HT-29 (cell line): ENCODE data around the gene SGPP1. TPM values are rescaled to one million over a fixed set of nuclear protein-coding genes. Genes with fewer than 3 reads are reported as not detected.
"Not testable (repeated sequence)": the region's sequence is repeated elsewhere in the genome, so short reads cannot be mapped to it uniquely, and the experiment has no call there.

Experiments used
- DNase-seq: peaks from one replicate; pipeline ENCODE4 v3.0.0-alpha.2; 2015; ENCODE audit warnings: low spot score
- total RNA-seq: library from RNA; depleted of rRNA; stranded (reverse); fragments of >200 nt; shearing (Covaris generic); gene quantifications from 2 replicates; pipeline ENCODE4 v1.2.3, GENCODE V29; 2014; rRNA removed

Gene SGPP1, protein sequence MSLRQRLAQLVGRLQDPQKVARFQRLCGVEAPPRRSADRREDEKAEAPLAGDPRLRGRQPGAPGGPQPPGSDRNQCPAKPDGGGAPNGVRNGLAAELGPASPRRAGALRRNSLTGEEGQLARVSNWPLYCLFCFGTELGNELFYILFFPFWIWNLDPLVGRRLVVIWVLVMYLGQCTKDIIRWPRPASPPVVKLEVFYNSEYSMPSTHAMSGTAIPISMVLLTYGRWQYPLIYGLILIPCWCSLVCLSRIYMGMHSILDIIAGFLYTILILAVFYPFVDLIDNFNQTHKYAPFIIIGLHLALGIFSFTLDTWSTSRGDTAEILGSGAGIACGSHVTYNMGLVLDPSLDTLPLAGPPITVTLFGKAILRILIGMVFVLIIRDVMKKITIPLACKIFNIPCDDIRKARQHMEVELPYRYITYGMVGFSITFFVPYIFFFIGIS
- total RNA-seq, result 6.5 and 11.1 TPM in 2 replicates

DNA sequence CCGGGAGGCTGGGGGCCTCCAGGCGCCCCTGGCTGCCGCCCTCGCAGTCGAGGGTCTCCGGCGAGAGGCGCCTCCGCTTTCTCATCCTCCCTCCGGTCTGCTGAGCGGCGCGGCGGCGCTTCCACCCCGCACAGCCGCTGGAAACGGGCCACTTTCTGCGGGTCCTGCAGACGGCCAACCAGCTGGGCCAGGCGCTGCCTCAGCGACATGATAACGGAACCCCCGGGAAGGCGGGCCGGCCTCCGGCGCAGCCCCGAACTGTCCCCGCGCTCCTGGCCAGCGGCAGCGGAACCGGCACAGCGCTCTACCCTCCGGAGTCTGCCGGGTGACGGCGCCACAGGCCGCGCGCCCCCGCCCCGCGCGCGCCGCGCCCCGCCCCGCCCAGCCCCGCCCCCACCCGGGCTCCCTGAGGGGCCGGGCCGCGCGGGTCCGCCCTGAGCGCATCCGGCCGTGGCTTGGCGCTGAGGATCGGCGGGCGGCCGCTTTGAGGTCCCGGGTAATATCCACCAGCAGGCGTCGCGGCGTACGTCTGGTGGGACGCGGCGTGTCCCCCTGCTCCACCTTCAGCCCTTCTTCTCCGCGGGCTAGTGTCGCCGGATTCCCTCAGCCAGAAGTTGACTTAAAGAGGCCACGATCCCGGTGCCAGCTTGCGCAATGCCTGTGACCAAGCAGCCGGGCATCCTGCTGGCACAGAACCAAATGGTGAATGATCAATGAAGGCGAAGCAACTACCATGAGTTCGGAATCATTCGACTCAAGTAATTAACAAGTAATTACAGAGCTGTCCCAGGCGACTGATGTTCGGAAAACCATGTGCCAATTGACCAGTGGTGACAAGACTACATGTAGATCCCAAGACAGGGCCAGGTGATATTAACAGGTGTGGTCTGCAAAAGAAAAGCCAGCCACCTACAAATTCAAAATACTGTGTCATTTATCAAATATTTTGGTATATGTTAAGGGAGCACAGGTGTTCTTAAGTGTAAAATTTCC, at the start of gene SGPP1:
Gene SGPP1, minus strand, starts transcription at position 330 of the 993 bp plus-strand sequence. Its CDS starts 121 bp downstream, at position 209.
- DNase-seq, result peak; percentile 75

DNA sequence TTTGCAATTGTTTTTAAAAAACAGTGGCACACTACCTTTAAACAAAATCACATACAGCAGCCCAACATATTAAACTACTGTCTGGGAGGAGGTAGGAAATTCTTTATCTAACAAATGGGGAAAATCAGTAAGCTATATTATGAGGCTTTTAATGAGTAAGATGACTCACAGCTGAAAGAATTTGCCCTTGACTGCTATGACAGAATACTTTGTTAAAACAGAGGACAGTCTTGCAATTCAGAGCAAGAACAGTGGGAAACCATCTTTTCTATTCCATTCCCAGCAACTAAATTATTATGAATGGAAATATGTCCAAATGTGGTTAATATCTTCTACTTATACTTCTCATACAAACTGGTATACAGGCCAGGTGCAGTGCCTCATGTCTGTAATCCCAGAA, 49.2 kb upstream of the SGPP1 start:
- DNase-seq, result peak; percentile 24

DNA sequence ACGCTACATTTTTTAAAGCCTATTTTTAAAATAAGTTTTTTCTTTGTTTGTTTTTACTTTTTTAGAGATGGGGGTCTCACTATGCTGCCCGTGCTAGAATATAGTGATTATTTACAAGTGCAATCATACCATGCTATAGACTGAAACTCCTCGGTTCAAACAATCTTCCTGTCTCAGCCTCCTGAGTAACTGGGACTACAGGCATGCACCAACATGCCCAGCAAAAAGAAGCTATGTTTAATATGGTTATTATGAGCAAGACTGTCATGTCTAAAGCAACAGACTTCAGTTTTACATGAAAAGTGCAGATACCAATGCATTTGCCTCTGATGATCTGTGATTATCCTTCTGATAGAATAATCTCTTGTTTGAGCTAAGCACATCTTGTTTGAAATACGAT, 45.6 kb upstream of the SGPP1 start:
- DNase-seq, result no peak

DNA sequence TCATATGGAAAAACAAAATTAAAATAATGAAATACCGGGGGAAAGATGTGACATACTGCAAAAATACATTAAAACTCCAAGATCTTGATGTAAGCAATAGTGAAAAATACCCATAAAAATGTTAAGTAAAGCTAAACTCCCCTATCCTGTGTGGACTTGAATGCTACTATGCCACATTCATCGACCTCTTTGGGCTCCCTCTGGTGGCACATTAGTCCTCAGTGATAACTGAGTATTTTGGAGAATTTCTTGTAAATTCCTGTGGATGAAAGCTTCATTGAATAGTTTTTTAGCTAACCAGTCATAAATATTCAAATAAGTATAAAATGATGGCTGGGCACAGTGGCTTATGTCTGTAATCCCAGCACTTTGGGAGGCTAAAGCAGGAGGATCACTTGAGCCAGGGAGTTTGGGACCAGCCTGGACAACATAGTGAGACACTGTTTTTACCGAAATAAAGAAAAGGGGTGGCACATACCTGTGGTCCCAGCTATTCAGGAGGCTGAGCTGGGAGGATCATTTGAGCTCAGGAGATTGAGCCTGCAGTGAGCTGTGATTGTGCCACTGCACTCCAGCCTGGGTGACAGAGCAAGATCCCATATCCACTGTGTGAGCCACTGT, 42.4 kb upstream of the SGPP1 start:
- DNase-seq, result peak; percentile 59

DNA sequence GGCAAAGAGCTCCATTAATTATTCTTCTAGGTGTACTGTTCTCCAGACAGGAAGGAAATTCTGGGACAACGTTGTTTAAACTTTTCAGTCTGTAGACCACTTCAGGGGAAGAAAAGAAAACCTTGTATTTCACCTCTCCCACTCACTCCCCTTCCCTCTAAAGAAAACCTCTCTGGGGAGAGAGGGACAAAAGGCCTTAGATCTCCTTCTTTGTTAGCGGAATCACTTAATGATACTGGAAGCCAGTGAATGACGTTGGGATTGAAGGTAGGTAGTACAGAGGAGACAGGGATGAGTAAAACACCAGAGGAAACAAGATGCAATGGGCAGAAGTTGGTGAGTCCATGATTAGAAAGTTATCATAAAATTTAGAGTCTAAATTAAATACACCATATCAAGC, 38.7 kb upstream of the SGPP1 start:
- no peak for DNase-seq

DNA sequence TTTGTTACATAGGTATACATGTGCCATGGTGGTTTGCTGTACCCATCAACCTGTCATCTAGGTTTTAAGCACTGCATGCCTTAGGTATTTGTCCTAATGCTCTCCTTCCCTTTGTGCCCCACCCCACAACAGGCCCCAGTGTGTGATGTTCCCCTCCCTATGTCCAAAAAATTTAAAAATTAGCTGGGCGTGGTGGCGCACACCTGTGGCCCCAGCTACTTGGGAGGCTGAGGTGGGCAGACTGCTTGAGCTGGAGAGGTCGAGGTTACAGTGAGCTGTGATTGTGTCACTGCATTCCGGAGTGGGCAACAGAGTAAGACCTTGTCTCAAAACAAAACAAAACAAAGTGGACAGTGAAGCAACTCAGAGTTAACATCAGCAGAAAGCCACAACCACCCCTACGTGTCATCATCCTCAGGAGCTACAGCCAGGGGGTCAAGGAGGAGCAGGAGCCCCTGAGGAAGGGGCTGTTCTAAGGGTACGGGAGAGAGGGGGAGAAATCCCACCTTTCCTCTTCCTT, 36.8 kb upstream of the SGPP1 start:
- DNase-seq, result no peak

DNA sequence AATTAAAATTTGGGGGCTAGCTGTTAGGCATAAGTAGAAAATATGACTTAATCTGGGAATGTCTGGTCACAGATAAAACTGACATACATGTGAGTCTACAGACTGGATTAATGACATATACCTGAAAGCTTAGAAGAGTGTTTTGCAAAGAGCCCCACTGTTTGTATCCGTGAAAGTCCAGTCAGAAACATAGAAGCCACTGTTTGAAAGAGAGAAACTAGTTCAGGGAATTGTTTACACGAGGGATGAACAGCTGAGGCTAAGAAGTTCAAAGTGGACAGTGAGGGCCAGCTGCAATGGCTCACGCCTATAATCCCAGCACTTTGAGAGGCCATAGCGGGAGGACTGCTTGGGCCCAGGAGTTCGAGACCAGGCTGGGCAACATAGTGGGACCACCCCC, 36.2 kb upstream of the SGPP1 start:
- DNase-seq, result no peak

DNA sequence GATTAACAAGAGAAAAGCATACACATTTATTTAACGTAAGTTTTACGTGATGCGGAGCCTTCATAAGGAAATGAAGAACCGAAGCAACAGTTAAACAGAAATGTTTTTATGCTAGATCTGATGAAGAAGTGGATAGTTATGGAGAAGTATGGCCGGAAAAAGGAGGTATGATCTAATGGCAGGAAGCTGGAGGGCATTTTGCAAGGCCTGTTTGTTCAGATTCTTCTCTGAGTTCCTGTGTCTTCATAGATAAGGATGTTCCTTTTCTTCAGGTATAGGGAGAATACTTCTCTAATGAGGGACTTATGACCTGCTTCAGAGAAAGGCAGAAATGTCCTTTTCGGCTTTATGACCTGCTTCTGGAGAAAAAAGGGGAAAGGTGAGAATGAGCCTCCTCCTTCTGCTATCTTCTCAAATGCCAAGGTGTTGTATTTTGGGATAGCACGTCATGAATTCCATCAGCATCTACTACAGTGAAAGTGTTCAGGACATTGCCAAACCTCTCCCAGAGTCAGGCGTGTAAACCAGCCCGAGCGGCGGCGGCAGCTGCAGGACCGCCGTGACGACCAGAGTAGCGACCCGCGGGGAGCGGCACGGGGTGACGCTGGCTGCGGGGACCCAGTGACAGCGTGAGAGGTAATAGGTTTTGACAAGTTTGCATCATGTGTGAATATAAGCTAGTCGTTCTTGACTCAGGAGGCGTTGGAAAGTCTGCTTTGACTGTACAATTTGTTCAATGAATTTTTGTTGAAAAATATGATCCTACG, 33.7 kb upstream of the SGPP1 start:
- no peak for DNase-seq

DNA sequence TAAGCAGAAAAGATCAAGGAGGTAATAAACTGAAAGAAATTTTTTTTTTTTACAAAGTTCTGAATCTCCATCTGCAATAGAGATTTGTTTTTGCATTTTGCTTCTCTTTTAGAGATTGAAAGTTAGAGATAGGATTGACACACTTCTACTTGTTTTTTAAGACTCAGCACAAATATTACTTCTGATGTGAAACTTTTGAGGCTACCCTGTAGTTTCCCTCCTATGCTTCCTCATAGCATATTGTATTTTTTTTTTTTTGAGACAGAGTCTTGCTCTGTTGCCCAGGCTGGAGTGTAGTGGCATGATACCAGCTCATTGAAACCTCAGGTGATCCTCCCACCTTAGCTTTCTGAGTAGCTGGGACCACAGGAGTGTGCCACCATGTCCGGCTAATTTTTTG, 32.1 kb upstream of the SGPP1 start:
- no peak for DNase-seq

DNA sequence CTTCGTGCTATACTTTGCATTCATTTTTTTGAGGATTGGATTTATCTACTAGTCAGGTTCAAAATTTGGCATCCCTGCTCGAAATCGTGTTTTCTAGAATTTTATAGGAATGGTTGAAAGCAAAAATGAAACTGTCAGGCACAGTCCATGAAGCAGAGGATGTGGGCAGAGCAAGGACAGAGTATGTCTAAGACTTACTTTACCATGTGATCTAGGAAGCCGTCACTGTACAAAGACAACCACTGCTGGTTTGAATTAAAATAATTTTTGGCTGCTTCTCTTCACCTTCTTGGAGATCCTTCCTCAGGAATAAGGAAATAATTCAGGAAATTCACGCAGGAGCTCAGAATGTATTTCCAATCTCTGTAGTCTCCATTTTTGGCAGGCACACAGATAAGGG, 31.6 kb upstream of the SGPP1 start:
- DNase-seq, result no peak

DNA sequence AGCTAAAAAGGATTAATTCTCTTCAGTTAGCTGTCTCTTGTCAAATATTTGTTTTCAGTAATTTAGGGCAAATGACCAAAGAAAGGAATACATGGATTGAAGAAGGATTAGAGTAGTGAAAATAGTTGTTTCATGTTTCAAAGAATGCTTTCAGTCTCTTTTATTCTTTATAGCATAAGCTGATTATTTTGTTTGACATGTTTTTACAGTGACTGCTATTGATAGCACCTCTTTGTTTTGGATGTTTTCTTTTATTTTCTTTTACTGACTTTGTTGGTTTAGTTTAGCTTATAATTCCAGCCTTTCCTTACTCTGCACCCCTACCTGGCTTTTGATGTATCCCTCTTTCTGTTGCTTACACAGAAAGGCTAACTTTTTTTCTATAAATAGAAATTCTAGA, 29.3 kb upstream of the SGPP1 start:
- no peak for DNase-seq

DNA sequence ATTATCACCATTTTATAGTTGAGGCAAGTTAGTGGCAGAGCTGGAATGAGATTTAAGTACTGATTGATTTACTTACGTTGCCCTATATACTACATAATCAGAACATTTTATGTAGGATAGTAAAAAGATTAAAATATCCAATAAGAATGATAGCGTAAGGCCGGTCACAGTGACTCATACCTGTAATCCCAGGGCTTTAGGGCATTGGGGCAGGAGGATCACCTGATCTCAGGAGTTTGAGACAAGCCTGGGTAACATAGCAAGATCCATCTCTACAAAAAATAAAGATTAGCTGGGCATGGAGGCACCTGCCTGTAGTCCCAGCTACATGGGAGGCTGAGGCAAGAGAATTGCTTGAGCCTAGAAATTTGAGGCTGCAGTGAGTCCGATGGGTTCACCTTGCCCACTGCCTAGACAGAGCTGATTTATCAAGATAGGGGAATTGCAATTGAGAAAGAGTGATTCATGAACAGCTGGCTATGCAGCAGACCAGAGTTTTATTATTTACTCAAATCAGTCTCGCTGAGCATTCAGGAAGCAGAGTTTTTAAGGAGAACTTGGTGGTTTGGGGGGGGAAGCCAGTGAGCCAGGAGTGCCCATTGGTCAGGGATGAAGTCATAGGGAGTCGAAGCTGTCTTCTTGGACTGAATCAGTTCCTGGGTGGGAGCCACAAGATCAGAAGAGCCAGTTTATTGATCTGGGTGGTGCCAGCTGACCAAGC, 24.7 kb upstream of the SGPP1 start:
- DNase-seq, result peak; percentile 54

DNA sequence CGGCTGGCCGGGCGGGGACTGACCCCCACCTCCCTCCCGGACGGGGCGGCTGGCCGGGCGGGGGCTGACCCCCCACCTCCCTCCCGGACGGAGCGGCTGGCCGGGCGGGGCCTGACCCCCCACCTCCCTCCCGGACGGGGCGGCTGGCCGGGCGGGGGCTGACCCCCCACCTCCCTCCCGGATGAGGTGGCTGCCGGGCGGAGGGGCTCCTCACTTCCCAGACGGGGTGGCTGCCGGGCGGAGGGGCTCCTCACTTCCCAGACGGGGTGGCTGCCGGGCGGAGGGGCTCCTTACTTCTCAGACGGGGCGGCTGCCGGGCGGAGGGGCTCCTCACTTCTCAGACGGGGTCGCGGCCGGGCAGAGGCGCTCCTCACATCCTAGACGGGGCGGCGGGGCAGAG, 23.2 kb upstream of the SGPP1 start:
- DNase-seq, result not testable (repeated sequence)

DNA sequence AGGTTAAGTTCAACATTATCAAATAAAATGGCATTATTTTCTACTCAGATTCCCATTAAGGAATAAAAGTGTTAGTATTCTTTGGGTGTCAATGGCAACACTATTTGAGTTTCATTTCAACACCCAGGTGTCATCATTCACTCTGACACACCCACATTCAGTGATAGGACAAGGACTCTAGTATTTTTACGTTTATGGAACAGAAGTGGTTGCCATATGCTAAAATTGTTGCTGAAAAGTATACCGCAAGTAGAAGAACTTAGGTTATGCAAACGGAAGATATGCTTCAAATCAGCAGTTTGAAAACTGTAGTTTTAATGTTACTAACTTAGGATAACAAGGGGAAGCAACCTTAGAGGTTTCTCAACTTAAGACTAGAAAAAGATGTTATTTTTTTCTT, 20.0 kb upstream of the SGPP1 start:
- no peak for DNase-seq

DNA sequence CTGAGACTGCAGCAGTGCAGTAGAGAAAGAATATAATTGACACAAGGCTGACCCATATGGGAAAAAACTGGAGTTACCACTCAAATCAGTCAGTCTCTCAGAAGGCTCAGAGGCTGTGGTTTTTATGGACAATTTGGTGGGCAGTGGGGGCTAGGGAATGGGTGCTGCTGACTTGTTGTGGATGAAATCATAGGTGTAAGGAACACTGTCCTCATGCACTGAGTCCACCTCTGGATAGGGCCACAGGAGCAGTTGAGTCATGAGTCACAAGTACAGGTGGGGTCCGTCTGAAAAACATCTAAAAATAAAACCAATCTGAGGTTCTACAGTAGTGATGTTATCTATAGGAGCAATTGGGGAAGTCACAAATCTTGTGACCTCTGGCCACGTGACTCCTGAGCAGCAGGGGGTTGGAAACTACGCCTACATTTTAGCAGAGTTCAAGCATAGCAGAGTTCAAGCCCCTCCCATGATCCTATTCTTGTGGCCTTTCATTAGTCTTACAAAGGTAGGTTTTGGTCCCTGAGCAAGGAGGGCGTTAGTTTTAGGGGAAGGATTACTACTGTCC, 18.1 kb upstream of the SGPP1 start:
- no peak for DNase-seq

DNA sequence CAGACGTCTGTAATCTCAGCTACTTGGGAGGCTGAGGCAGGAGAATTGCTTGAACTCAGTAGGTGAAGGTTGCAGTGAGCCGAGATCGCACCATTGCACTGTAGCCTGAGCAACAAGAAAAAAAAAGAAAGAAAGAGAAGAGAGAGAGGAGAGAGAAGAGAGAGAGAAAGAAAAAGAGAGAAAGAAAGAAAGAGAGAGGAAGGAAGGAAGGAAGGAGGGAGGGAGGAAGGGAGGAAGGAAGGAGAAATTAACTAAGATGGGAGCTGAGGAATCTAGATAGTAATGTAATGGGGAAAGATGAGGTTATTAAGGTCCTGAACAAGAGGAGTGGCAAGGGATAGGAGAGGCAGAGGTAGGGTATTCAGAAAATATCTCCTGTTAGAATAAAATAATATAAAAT, 17.4 kb upstream of the SGPP1 start:
- DNase-seq, result no peak

DNA sequence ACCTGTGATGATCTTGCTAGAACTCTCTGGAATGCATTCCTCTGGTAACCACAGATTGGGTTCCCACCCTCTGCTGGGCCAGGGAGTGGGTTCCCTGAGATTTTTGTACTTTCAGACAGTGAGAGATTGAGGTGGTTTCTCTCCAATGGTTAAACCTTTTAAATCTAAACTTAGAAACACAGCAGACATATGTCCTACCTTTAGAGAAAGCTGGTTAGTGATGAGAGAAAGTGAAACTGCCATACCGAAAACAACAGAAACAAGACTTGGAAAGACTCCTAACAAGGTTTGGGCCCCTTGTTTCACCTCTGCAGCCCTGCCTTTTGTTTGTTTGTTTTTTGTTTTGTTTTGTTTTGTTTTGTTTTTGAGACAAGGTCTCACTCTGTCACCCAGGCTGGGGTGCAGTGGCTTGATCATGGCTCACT, 9.7 kb upstream of the SGPP1 start:
- no peak for DNase-seq

DNA sequence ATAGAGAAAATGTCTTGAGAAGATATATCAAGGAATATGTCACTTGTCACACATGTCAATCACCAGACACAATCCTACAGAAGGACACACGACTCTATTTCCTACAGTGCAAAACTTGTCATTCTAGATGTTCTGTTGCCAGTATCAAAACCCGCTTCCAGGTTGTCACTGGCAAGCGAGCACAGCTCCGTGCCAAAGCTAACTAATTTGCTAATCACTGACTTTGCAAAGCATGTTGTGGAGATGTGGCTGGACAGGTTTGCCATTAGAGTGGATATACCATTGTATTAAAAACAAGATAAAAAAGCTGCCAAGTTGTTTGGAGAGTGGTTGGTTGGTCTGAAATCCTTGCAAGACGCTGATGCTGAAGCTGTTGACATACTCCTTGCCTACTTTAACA, 7.9 kb upstream of the SGPP1 start:
- DNase-seq, result no peak

DNA sequence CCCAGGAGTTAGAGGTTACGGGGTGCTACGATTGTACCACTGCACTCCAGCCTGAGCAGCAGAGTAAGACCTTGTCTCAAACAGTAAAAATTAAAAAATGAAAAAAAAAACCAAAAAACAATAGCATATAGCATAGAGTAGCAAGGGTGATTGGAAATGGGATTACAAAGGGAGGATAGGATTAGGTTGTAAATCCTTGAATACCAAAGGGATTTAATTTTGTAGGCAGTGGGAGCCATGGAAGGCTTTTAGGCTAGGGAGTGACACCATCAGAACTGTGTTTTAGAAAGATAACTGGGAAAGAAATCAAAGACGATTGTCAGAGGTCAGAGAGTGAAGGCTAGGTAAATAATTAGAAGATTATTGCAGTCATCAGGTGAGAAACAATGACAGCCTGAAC, 2.8 kb upstream of the SGPP1 start:
- no peak for DNase-seq

DNA sequence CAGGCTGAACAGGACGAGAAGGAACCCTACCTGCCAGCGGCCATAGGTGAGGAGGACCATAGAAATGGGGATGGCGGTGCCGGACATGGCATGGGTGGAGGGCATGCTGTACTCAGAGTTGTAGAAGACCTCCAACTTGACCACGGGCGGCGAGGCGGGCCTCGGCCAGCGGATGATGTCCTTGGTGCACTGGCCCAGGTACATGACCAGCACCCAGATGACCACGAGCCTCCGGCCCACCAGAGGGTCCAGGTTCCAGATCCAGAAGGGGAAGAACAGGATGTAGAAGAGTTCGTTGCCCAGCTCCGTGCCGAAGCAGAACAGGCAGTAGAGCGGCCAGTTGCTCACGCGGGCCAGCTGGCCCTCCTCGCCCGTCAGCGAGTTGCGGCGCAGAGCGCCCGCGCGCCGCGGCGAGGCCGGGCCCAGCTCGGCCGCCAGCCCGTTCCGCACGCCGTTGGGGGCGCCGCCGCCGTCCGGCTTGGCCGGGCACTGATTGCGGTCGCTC, 582 bp downstream of the SGPP1 start:
- peak; percentile 34 for DNase-seq
